CD14-positive monocyte (primary cell): ENCODE data around the gene ITPR1. TPM values are rescaled to one million over a fixed set of nuclear protein-coding genes. Genes with fewer than 3 reads are reported as not detected.

Experiments
- DNase-seq, 3 donors: peaks; one replicate each; pipeline ENCODE4 v3.0.0-alpha.2; 2011 to 2022
- H2AFZ ChIP-seq: 2 replicates; pipeline ENCODE4 v1.6.0; 2012; ENCODE audit warnings: mild to moderate bottlenecking, low read depth, low read length, inconsistent platforms; ENCODE audit not compliant: insufficient read depth, poor library complexity, severe bottlenecking
- H3K27ac ChIP-seq, 2 donors: 1 replicate in 1 of 2; 2 replicates in 1 of 2; pipeline ENCODE4 v1.5.1; 2012 to 2013; ENCODE audit warnings: low read length in 2 of 2, control low read depth in 1 of 2, inconsistent platforms in 1 of 2, low read depth in 1 of 2, mild to moderate bottlenecking in 1 of 2
- H3K27me3 ChIP-seq, 2 donors: one replicate each; pipeline versions ENCODE4 v1.6.0 to v1.6.1; 2011 to 2013; ENCODE audit warnings: low read length in 2 of 2; ENCODE audit not compliant: control insufficient read depth in 2 of 2, insufficient read depth in 2 of 2
- H3K36me3 ChIP-seq, 2 donors: replicated peaks in 1 of 2; 1 replicate in 1 of 2; 2 replicates in 1 of 2; pipeline versions ENCODE4 v1.5.1 to v1.6.1; 2012 to 2013; ENCODE audit warnings: low read length in 2 of 2, control low read depth in 1 of 2, inconsistent platforms in 1 of 2, mild to moderate bottlenecking in 1 of 2; ENCODE audit not compliant: insufficient read depth in 2 of 2, control insufficient read depth in 1 of 2
- H3K4me1 ChIP-seq, 2 donors: 1 replicate in 1 of 2; 2 replicates in 1 of 2; pipeline versions ENCODE4 v1.5.1 to v1.6.1; 2012 to 2013; ENCODE audit warnings: low read length in 2 of 2, control low read depth in 1 of 2, inconsistent platforms in 1 of 2, mild to moderate bottlenecking in 1 of 2, moderate library complexity in 1 of 2; ENCODE audit not compliant: insufficient read depth in 2 of 2, control insufficient read depth in 1 of 2
- H3K4me2 ChIP-seq: replicated peaks from 2 replicates; pipeline ENCODE3; 2012; ENCODE audit warnings: low read length, moderate library complexity, mild to moderate bottlenecking; ENCODE audit not compliant: poor library complexity, severe bottlenecking; ENCODE audit errors: extremely low read depth
- H3K4me3 ChIP-seq, 3 experiments: fragments of 200-600 bp in 1 of 3; sonication (generic) in 1 of 3; replicated peaks in 1 of 3; 1 replicate in 2 of 3; 2 replicates in 1 of 3; pipeline ENCODE4 v1.5.1; 2011 to 2013; ENCODE audit warnings: low read length in 3 of 3, mild to moderate bottlenecking in 3 of 3, control low read depth in 2 of 3, low read depth in 2 of 3, inconsistent platforms in 1 of 3, moderate library complexity in 1 of 3
- H3K79me2 ChIP-seq: 2 replicates; pipeline ENCODE4 v1.6.0; 2012; ENCODE audit warnings: mild to moderate bottlenecking, control low read depth, inconsistent platforms, low read length, moderate library complexity; ENCODE audit not compliant: insufficient read depth
- H3K9ac ChIP-seq: 2 replicates; pipeline ENCODE4 v1.6.0; 2017; ENCODE audit warnings: low read length, mild to moderate bottlenecking; ENCODE audit not compliant: insufficient read depth, poor library complexity, severe bottlenecking
- H3K9me3 ChIP-seq, 2 donors: replicated peaks in 1 of 2; 1 replicate in 1 of 2; 2 replicates in 1 of 2; pipeline versions ENCODE4 v1.5.1 to v1.6.1; 2012 to 2013; ENCODE audit warnings: low read length in 2 of 2, control low read depth in 1 of 2; ENCODE audit not compliant: control insufficient read depth in 1 of 2, insufficient read depth in 1 of 2
- H4K20me1 ChIP-seq: 2 replicates; pipeline ENCODE4 v1.6.0; 2012; ENCODE audit warnings: mild to moderate bottlenecking, low read length, control low read depth, moderate library complexity; ENCODE audit not compliant: insufficient read depth
- H3K27ac Mint-ChIP-seq, 7 donors: one replicate each; pipeline ENCODE4 v1.8.0; 2020; ENCODE audit warnings: mild to moderate bottlenecking in 7 of 7, mixed read lengths in 7 of 7, moderate library complexity in 6 of 7, inconsistent platforms in 2 of 7
- H3K27me3 Mint-ChIP-seq, 3 donors: one replicate each; pipeline ENCODE4 v1.8.0; 2021 to 2022; ENCODE audit warnings: low read depth in 3 of 3, mild to moderate bottlenecking in 3 of 3, mixed read lengths in 3 of 3, moderate library complexity in 3 of 3, inconsistent platforms in 1 of 3
- H3K36me3 Mint-ChIP-seq, 2 donors: one replicate each; pipeline ENCODE4 v1.8.0; 2020; ENCODE audit warnings: mixed read lengths in 2 of 2, inconsistent platforms in 1 of 2, mild to moderate bottlenecking in 1 of 2
- H3K4me1 Mint-ChIP-seq: one replicate; pipeline ENCODE4 v1.8.0; 2020; ENCODE audit warnings: mild to moderate bottlenecking, mixed read lengths
- H3K4me3 Mint-ChIP-seq, 2 donors: one replicate each; pipeline ENCODE4 v1.8.0; 2020; ENCODE audit warnings: mild to moderate bottlenecking in 2 of 2, mixed read lengths in 2 of 2, moderate library complexity in 1 of 2
- H3K9me3 Mint-ChIP-seq, 7 donors: one replicate each; pipeline ENCODE4 v1.8.0; 2020 to 2022; ENCODE audit warnings: mixed read lengths in 7 of 7, mild to moderate bottlenecking in 6 of 7, moderate library complexity in 6 of 7, inconsistent platforms in 2 of 7
- WGBS: methylation state at CpG from one replicate; pipeline ENCODE4 v1.1.5; 2013; ENCODE audit warnings: missing lambda C conversion rate; ENCODE audit not compliant: insufficient coverage; 5-methylcytosine and 5-hydroxymethylcytosine counted together
- intact Hi-C, 2 donors: fragments of 100-400 bp; cut with micrococcal nuclease; formaldehyde crosslinking; loops; one replicate each; pipeline versions ENCODE4 v1.15.0 to v1.15.1; 2023
- polyA plus RNA-seq, 3 donors: library from polyadenylated mRNA; depleted of rRNA in 1 of 3; unstranded in 2 of 3; stranded (reverse) in 1 of 3; fragments of 300-500 nt in 2 of 3; fragments of >200 nt in 1 of 3; fragmentation: Illumina TruSeq in 2 of 3; gene quantifications; 1 replicate in 2 of 3; 2 replicates in 1 of 3; pipeline ENCODE4 v1.2.3, GENCODE V29; 2012 to 2021
- TF ChIP-seq, protein P1 (sequence below): fragments of 200-600 bp; IDR thresholded peaks from one replicate; pipeline ENCODE4 v1.8.0; 2022; ENCODE audit warnings: antibody characterized with exemption, mild to moderate bottlenecking

The ITPR1 gene
- polyA plus RNA-seq, 3 donors = 3.2 to 21.1 (median 7.1) TPM

DNA sequence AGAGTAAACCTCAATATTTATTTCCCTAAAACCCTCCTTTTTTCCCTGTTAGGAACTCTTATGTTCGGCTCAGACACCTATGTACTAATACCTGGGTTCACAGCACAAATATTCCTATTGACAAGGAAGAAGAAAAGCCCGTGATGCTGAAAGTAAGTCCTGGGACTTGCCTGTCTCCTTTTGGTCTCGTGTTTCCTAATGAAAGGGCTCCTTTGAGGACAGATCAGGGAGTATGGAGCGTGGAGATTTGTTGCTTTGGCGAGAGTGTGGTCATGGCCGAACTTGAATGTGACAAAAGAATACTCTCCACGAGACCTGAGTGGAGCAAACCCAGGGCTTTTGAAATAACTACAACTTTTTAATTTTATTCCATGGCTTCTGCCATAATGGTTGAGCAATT lies 167.8 kb downstream of the ITPR1 start:
- intact Hi-C loops = no loop called here
- H3K36me3 Mint-ChIP-seq = peaks cover 76 to 81% of the 10 kb centered on the region in 2 donors
- no peaks in the 10 kb centered on the region for H3K27me3 ChIP-seq
- WGBS = 97% methylated on average over 5 of the region's 7 CpGs
- H3K9ac ChIP-seq = no peak overlapping the region
- no peak overlapping the region for H3K4me2 ChIP-seq
- no peaks in the 10 kb centered on the region for H3K79me2 ChIP-seq
- no peak overlapping the region for H3K4me3 Mint-ChIP-seq
- H3K27ac ChIP-seq = no peak overlapping the region
- TF ChIP-seq, protein P1, sequence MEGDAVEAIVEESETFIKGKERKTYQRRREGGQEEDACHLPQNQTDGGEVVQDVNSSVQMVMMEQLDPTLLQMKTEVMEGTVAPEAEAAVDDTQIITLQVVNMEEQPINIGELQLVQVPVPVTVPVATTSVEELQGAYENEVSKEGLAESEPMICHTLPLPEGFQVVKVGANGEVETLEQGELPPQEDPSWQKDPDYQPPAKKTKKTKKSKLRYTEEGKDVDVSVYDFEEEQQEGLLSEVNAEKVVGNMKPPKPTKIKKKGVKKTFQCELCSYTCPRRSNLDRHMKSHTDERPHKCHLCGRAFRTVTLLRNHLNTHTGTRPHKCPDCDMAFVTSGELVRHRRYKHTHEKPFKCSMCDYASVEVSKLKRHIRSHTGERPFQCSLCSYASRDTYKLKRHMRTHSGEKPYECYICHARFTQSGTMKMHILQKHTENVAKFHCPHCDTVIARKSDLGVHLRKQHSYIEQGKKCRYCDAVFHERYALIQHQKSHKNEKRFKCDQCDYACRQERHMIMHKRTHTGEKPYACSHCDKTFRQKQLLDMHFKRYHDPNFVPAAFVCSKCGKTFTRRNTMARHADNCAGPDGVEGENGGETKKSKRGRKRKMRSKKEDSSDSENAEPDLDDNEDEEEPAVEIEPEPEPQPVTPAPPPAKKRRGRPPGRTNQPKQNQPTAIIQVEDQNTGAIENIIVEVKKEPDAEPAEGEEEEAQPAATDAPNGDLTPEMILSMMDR = no peak
- no peaks in the 10 kb centered on the region for H3K4me1 ChIP-seq
- H3K9me3 ChIP-seq = no peaks in the 10 kb centered on the region
- no peak overlapping the region for H3K4me3 ChIP-seq
- no peaks in the 10 kb centered on the region for H3K4me1 Mint-ChIP-seq
- peaks cover 0 to 4% (median 0%) of the 10 kb centered on the region in 3 donors for H3K27me3 Mint-ChIP-seq
- no peak overlapping the region for H2AFZ ChIP-seq
- no peaks in the 10 kb centered on the region for H3K9me3 Mint-ChIP-seq
- no peaks in the 10 kb centered on the region for H4K20me1 ChIP-seq
- DNase-seq = no peak
- H3K36me3 ChIP-seq = peaks cover 66 to 91% of the 10 kb centered on the region in 2 donors
- H3K27ac Mint-ChIP-seq = no peak overlapping the region

DNA sequence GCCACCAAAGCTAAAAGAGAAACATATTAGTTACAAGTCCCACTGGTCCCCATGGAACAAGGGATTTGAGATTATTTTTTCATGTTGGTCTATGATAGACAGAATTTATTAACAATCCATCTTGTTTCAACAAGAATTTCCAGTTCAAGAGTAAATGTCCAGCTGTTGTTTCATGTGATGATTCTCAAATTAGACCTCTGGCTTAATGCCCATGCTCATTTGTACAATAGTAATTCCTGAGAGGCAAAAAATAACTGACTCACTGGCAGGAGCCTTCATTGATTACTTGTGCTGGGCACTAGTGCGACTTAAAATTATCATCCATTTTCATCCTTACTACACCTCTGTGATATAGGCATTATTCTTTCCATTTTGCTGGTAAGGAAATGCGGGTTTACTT lies 171.3 kb downstream of the ITPR1 start:
- intact Hi-C loops = no loop called here
- peaks cover 4% of the 10 kb centered on the region for H3K4me1 Mint-ChIP-seq
- no CpG with 5 or more reads among the region's 2 CpGs for WGBS

More for the DNA sequence above, 171.3 kb downstream of the ITPR1 start:
- Mint-ChIP-seq H3K9me3 (no peaks in the 10 kb centered on the region), H3K27ac (no peak overlapping the region), H3K4me3 (no peak overlapping the region), H3K36me3 (peaks cover 81 to 82% of the 10 kb centered on the region in 2 donors), H3K27me3 (no peaks in the 10 kb centered on the region)
- Histone ChIP-seq H3K9me3 (no peaks in the 10 kb centered on the region), H3K79me2 (no peaks in the 10 kb centered on the region), H3K4me2 (no peak overlapping the region), H3K27ac (no peak overlapping the region), H3K4me1 (no peaks in the 10 kb centered on the region), H3K36me3 (peaks cover 77 to 91% of the 10 kb centered on the region in 2 donors), H4K20me1 (no peaks in the 10 kb centered on the region), H2AFZ (no peak overlapping the region), H3K27me3 (no peaks in the 10 kb centered on the region), H3K4me3 (no peak overlapping the region), H3K9ac (no peak overlapping the region)
- no peak for DNase-seq
- TF ChIP-seq, protein P1 = no peak
